Mesodermal cell (in vitro differentiated cells): ENCODE data around the gene MLF1.

ENCODE experiments used
- H3K27ac ChIP-seq: 2 replicates; pipeline ENCODE4 v1.7.0; 2013; ENCODE audit warnings: mild to moderate bottlenecking, low read depth, low read length, moderate library complexity; ENCODE audit not compliant: severe bottlenecking
- H3K36me3 ChIP-seq: 2 replicates; pipeline ENCODE4 v1.7.1; 2013; ENCODE audit warnings: mild to moderate bottlenecking, low read length, moderate library complexity; ENCODE audit not compliant: control insufficient read depth, insufficient read depth
- H3K4me1 ChIP-seq: one replicate; pipeline ENCODE4 v1.7.1; 2013; ENCODE audit warnings: mild to moderate bottlenecking, low read length; ENCODE audit not compliant: insufficient read depth, control insufficient read depth, poor library complexity, severe bottlenecking
- H3K4me3 ChIP-seq: 2 replicates; pipeline ENCODE4 v1.7.0; 2013; ENCODE audit warnings: low read length, control low read depth, mild to moderate bottlenecking; ENCODE audit not compliant: insufficient read depth, poor library complexity, severe bottlenecking; ENCODE audit errors: extremely low read depth
- H3K9me3 ChIP-seq: 2 replicates; pipeline ENCODE4 v1.7.1; 2013; ENCODE audit warnings: mild to moderate bottlenecking, low read length, moderate library complexity; ENCODE audit not compliant: control insufficient read depth
- WGBS, 2 experiments: methylation state at CpG; one replicate each; pipeline ENCODE4 v1.1.5; 2013; ENCODE audit warnings: missing lambda C conversion rate in 2 of 2; ENCODE audit not compliant: insufficient coverage in 2 of 2; 5-methylcytosine and 5-hydroxymethylcytosine counted together

MLF1 gene

GRCh38 chr3:158644345-158644908, 73.4 kb downstream of the MLF1 start, which contains the start of gene GFM1:
Gene GFM1 (plus strand): TSS chr3:158644527. CDS start chr3:158644635, 108 bp downstream.
- Histone ChIP-seq H3K36me3 (peaks cover 28% of the 10 kb centered on the region), H3K4me3 (peak within 1 kb of the TSS; percentile 85), H3K27ac (peak within 1 kb of the TSS; percentile 83), H3K9me3 (no peaks in the 10 kb centered on the region), H3K4me1 (no peaks in the 10 kb centered on the region)
- WGBS, 2 experiments = 0% methylated on average over 39 to 41 of the region's 42 CpGs

GRCh38 chr3:158649791-158650190, 78.8 kb downstream of the MLF1 start:
- WGBS, 2 experiments = 100% methylated on average over 1 of the region's 4 CpGs; no CpG with 5 or more reads in 1 of the 2 experiments
- Histone ChIP-seq H3K9me3 (no peaks in the 10 kb centered on the region), H3K36me3 (peaks cover 53% of the 10 kb centered on the region), H3K4me3 (no peak overlapping the region), H3K27ac (no peak overlapping the region), H3K4me1 (no peaks in the 10 kb centered on the region)

GRCh38 chr3:158651192-158651591, 80.2 kb downstream of the MLF1 start:
- H3K36me3 ChIP-seq = peaks cover 63% of the 10 kb centered on the region
- H3K4me3 ChIP-seq = no peak overlapping the region
- WGBS, 2 experiments = 100% methylated on average over 1 of the region's 2 CpGs
- no peak overlapping the region for H3K27ac ChIP-seq
- H3K9me3 ChIP-seq = no peaks in the 10 kb centered on the region
- H3K4me1 ChIP-seq = no peaks in the 10 kb centered on the region

- WGBS, 2 experiments = 100% methylated on average over 1 of the region's 3 CpGs; no CpG with 5 or more reads in 1 of the 2 experiments
- H3K9me3 ChIP-seq = no peaks in the 10 kb centered on the region
- H3K36me3 ChIP-seq = peaks cover 61% of the 10 kb centered on the region
- H3K4me1 ChIP-seq = no peaks in the 10 kb centered on the region
- H3K4me3 ChIP-seq = no peak overlapping the region
- no peak overlapping the region for H3K27ac ChIP-seq
Observed at GRCh38 chr3:158652463-158652862, 81.5 kb downstream of the MLF1 start.
